IMR-90 (cell line): ENCODE data around the gene PSENEN. TPM values are rescaled to one million over a fixed set of nuclear protein-coding genes. Genes with fewer than 3 reads are reported as not detected.

ENCODE experiments used
- ATAC-seq: fragments of 200-7000 bp; cut with Tn5 transposase; 2 replicates; pipeline ENCODE4 v1.9.1; 2020; ENCODE audit warnings: low read depth, mild to moderate bottlenecking, moderate library complexity
- BruUV-seq: library from RNA; stranded (reverse); fragments of 400-500 nt; replicated peaks from 2 replicates; lab custom pipeline; 2021; lab: Mats Ljungman, UMichigan
- CTCF ChIA-PET: fragments of 300-600 bp; formaldehyde crosslinking; extraction: SDS; loops from one replicate; lab custom pipeline; 2021; ENCODE audit warnings: antibody characterized with exemption; lab: Yijun Ruan, JAX
- POLR2A ChIA-PET: fragments of 300-600 bp; sonication (Branson Sonifier 250); formaldehyde crosslinking; loops from one replicate; lab custom pipeline; 2022; ENCODE audit warnings: antibody characterized with exemption; ENCODE audit not compliant: unreplicated experiment; lab: Charles Lee
- DNase-seq: peaks from one replicate; pipeline ENCODE4 v3.0.0; 2013
- H2AFZ ChIP-seq: replicated peaks from 2 replicates; pipeline ENCODE3; 2013; ENCODE audit warnings: low read length, mild to moderate bottlenecking; ENCODE audit not compliant: poor library complexity
- H2AK5ac ChIP-seq: 2 replicates; pipeline ENCODE4 v1.6.1; 2013; ENCODE audit warnings: low read depth, low read length, inconsistent platforms
- H2AK9ac ChIP-seq: replicated peaks from 2 replicates; pipeline ENCODE3; 2013; ENCODE audit warnings: mild to moderate bottlenecking, low read depth, low read length, moderate library complexity; ENCODE audit not compliant: poor library complexity
- H2BK120ac ChIP-seq: 2 replicates; pipeline ENCODE4 v1.6.1; 2013; ENCODE audit warnings: low read depth, low read length, inconsistent platforms
- H2BK15ac ChIP-seq: 3 replicates; pipeline ENCODE4 v1.6.1; 2013; ENCODE audit warnings: low read depth, low read length, inconsistent platforms
- H2BK20ac ChIP-seq: 2 replicates; pipeline ENCODE4 v1.6.1; 2013; ENCODE audit warnings: low read depth, mild to moderate bottlenecking, inconsistent platforms, low read length, moderate library complexity
- H2BK5ac ChIP-seq: 2 replicates; pipeline ENCODE4 v1.6.1; 2013; ENCODE audit warnings: mild to moderate bottlenecking, low read depth, low read length, inconsistent platforms; ENCODE audit not compliant: poor library complexity, severe bottlenecking
- H3K14ac ChIP-seq: replicated peaks from 2 replicates; pipeline ENCODE4 v1.6.1; 2013; ENCODE audit warnings: low read depth, low read length, inconsistent platforms
- H3K18ac ChIP-seq: 2 replicates; pipeline ENCODE4 v1.6.1; 2013; ENCODE audit warnings: low read depth, low read length, control low read depth
- H3K23ac ChIP-seq: 2 replicates; pipeline ENCODE4 v1.6.1; 2013; ENCODE audit warnings: low read depth, low read length, inconsistent platforms
- H3K27ac ChIP-seq: 2 replicates; pipeline ENCODE4 v1.5.1; 2013; ENCODE audit warnings: mild to moderate bottlenecking, control low read depth, low read length; ENCODE audit not compliant: insufficient read depth
- H3K27me3 ChIP-seq: 2 replicates; pipeline ENCODE4 v1.6.1; 2013; ENCODE audit warnings: low read length; ENCODE audit not compliant: control insufficient read depth, insufficient read depth
- H3K36me3 ChIP-seq: 2 replicates; pipeline ENCODE4 v1.6.1; 2013; ENCODE audit warnings: low read length, mixed read lengths; ENCODE audit not compliant: control insufficient read depth, insufficient read depth
- H3K4ac ChIP-seq: 2 replicates; pipeline ENCODE4 v1.6.1; 2013; ENCODE audit warnings: low read depth, low read length, inconsistent platforms
- H3K4me1 ChIP-seq: 2 replicates; pipeline ENCODE4 v1.6.1; 2013; ENCODE audit warnings: low read length, mixed read lengths; ENCODE audit not compliant: control insufficient read depth, insufficient read depth
- H3K4me2 ChIP-seq: 2 replicates; pipeline ENCODE4 v1.6.1; 2013; ENCODE audit warnings: low read depth, mild to moderate bottlenecking, control low read depth, low read length, moderate library complexity
- H3K4me3 ChIP-seq: 2 replicates; pipeline ENCODE4 v1.5.1; 2013; ENCODE audit warnings: low read depth, mild to moderate bottlenecking, control low read depth, low read length, moderate library complexity; ENCODE audit not compliant: insufficient read depth
- H3K56ac ChIP-seq: 2 replicates; pipeline ENCODE4 v1.6.1; 2013; ENCODE audit warnings: low read length, inconsistent platforms; ENCODE audit not compliant: insufficient read depth; ENCODE audit errors: extremely low read depth
- H3K79me1 ChIP-seq, 2 experiments: 2 replicates each; pipeline ENCODE4 v1.6.1; 2013; ENCODE audit warnings: low read length in 2 of 2, inconsistent platforms in 1 of 2, low read depth in 1 of 2
- H3K9ac ChIP-seq: 2 replicates; pipeline ENCODE4 v1.6.1; 2013; ENCODE audit warnings: low read depth, low read length, control low read depth
- H3K9me1 ChIP-seq: 2 replicates; pipeline ENCODE4 v1.6.1; 2013; ENCODE audit warnings: low read length, inconsistent platforms; ENCODE audit not compliant: insufficient read depth
- H3K9me3 ChIP-seq: 2 replicates; pipeline ENCODE4 v1.6.1; 2013; ENCODE audit warnings: low read length; ENCODE audit not compliant: control insufficient read depth, insufficient read depth
- H4K20me1 ChIP-seq: 2 replicates; pipeline ENCODE4 v1.6.1; 2013; ENCODE audit warnings: low read length, inconsistent platforms; ENCODE audit not compliant: insufficient read depth
- H4K5ac ChIP-seq: 2 replicates; pipeline ENCODE4 v1.6.1; 2013; ENCODE audit warnings: mild to moderate bottlenecking, low read depth, low read length, control low read depth
- H4K8ac ChIP-seq, 2 experiments: 2 replicates each; pipeline ENCODE4 v1.6.1; 2013; ENCODE audit warnings: low read depth in 2 of 2, low read length in 2 of 2, control low read depth in 1 of 2, inconsistent platforms in 1 of 2
- H4K91ac ChIP-seq: 2 replicates; pipeline ENCODE4 v1.6.1; 2013; ENCODE audit warnings: low read depth, low read length, inconsistent platforms; ENCODE audit not compliant: insufficient read depth
- BHLHE40 ChIP-seq: fragments of 150-350 bp; IDR thresholded peaks from 2 replicates; pipeline ENCODE4 v1.6.1; 2016; ENCODE audit warnings: mild to moderate bottlenecking, low read depth, low read length
- CEBPB ChIP-seq: IDR thresholded peaks from 2 replicates; pipeline ENCODE4 v1.6.1; 2012; ENCODE audit warnings: low read depth, low read length, improper control_type of control experiment
- CHD1 ChIP-seq: IDR thresholded peaks from 2 replicates; pipeline ENCODE4 v1.6.1; 2012; ENCODE audit warnings: low read depth, low read length, improper control_type of control experiment
- FOS ChIP-seq: fragments of 150-350 bp; IDR thresholded peaks from 2 replicates; pipeline ENCODE4 v1.6.1; 2016; ENCODE audit warnings: low read depth, low read length
- MAFK ChIP-seq: IDR thresholded peaks from 2 replicates; pipeline ENCODE4 v1.6.1; 2012; ENCODE audit warnings: low read depth, low read length, improper control_type of control experiment
- MAZ ChIP-seq: IDR thresholded peaks from 2 replicates; pipeline ENCODE4 v1.6.1; 2012; ENCODE audit warnings: low read depth, mild to moderate bottlenecking, low read length, improper control_type of control experiment, moderate library complexity, borderline replicate concordance
- MXI1 ChIP-seq: IDR thresholded peaks from 2 replicates; pipeline ENCODE4 v1.6.1; 2012; ENCODE audit warnings: low read depth, mild to moderate bottlenecking, low read length, moderate library complexity, borderline replicate concordance
- NFE2L2 ChIP-seq: fragments of 150-350 bp; IDR thresholded peaks from 2 replicates; pipeline ENCODE4 v1.6.1; 2016; ENCODE audit warnings: low read depth, mild to moderate bottlenecking, low read length
- POLR2A ChIP-seq: IDR thresholded peaks from 2 replicates; pipeline ENCODE4 v1.6.1; 2012; ENCODE audit warnings: mild to moderate bottlenecking, low read depth, low read length
- RAD21 ChIP-seq: IDR thresholded peaks from 2 replicates; pipeline ENCODE4 v1.6.1; 2012; ENCODE audit warnings: low read length, improper control_type of control experiment
- RCOR1 ChIP-seq: IDR thresholded peaks from 2 replicates; pipeline ENCODE4 v1.6.1; 2012; ENCODE audit warnings: mild to moderate bottlenecking, low read length, improper control_type of control experiment; ENCODE audit not compliant: insufficient replicate concordance
- RFX5 ChIP-seq: IDR thresholded peaks from 2 replicates; pipeline ENCODE4 v1.8.0; 2012; ENCODE audit warnings: low read depth, mild to moderate bottlenecking, low read length, moderate library complexity
- SMC3 ChIP-seq: fragments of 150-350 bp; IDR thresholded peaks from 2 replicates; pipeline ENCODE4 v1.6.1; 2016; ENCODE audit warnings: low read depth, mild to moderate bottlenecking, antibody characterized with exemption, low read length, moderate library complexity
- WGBS, 2 experiments: methylation state at CpG; one replicate each; pipeline versions ENCODE4 v1.1.5 to v1.1.7; 2013; ENCODE audit warnings: missing lambda C conversion rate in 2 of 2; ENCODE audit not compliant: insufficient read length in 1 of 2; ENCODE audit errors: extremely low coverage in 2 of 2; 5-methylcytosine and 5-hydroxymethylcytosine counted together
- dilution Hi-C: fragments of 300-500 bp; cut with HindIII; formaldehyde crosslinking; loops from one replicate; pipeline ENCODE4 v1.14.3; 2018; ENCODE audit warnings: low sequenced_read_pairs; ENCODE audit not compliant: unreplicated experiment
- in situ Hi-C: fragments of 300-500 bp; cut with MboI; formaldehyde crosslinking; loops from 3 replicates; pipeline ENCODE4 v1.14.3; 2019; ENCODE audit warnings: low sequenced_read_pairs, inconsistent platforms, mixed read lengths
- intact Hi-C: fragments of 100-400 bp; cut with micrococcal nuclease; formaldehyde crosslinking; loops from 2 replicates; pipeline ENCODE4 v1.10.0; 2022
- polyA plus RNA-seq, 3 experiments: library from polyadenylated mRNA; depleted of rRNA; stranded (reverse); fragments of >200 nt; gene quantifications; 2 replicates each; pipeline ENCODE4 v1.2.3, GENCODE V29; 2012; ENCODE audit warnings: low replicate concordance in 1 of 3
- total RNA-seq: library from RNA; depleted of rRNA; stranded (reverse); fragments of >200 nt; gene quantifications from 2 replicates; pipeline ENCODE4 v1.2.3, GENCODE V29; 2012
- TF ChIP-seq, protein P1 (sequence below): fragments of 150-350 bp; IDR thresholded peaks from 2 replicates; pipeline ENCODE4 v1.6.1; 2017; ENCODE audit warnings: mild to moderate bottlenecking, antibody characterized with exemption, low read length, low read depth
- TF ChIP-seq, protein P2 (sequence below): fragments of 150-350 bp; IDR thresholded peaks from 2 replicates; pipeline ENCODE4 v1.6.1; 2016; ENCODE audit warnings: low read depth, mild to moderate bottlenecking, low read length, moderate library complexity, borderline replicate concordance
- TF ChIP-seq, protein P3 (sequence below): conservative IDR thresholded peaks from 2 replicates; pipeline ENCODE4 v1.5.1; 2012; ENCODE audit warnings: mild to moderate bottlenecking, low read depth, low read length, improper control_type of control experiment

Gene PSENEN
- total and polyA plus RNA-seq, 2 of the 4 experiments (the other 2 are of a cell fraction): 9.0 to 47.0 TPM

DNA sequence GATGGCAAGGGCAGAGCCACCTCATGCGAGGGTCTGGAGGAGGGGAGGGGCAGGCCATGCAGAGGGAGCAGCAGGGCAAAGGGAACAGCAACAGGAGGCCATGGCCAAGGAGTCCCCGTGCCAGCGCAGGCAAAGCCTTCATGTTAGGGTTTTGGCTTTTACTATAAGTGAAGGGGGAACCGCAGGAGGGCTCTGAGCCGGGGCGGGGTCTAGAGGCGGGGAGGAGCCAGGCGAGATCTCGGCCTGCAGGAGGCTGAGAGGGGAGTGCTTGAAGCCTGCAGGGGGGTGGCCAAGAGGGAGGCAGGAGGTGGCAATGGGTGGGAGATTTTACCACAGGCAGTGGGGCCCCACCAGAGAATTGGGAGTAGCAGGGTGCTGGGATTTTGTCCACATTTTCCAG is 36.2 kb downstream of the PSENEN start:
- no peak overlapping the region for H2AFZ ChIP-seq

More for the DNA sequence above, 36.2 kb downstream of the PSENEN start:
- Histone ChIP-seq H3K9me1 (0 out of 2 replicates have a peak, but pooled peaks cover 2% of the 10 kb centered on the region), H3K27me3 (no peaks in the 10 kb centered on the region), H3K79me1 (peaks cover 3 to 8% of the 10 kb centered on the region in 2 experiments), H3K27ac (no peak overlapping the region), H3K18ac (no peak overlapping the region), H3K9me3 (no peaks in the 10 kb centered on the region), H2BK5ac (no peak overlapping the region), H3K23ac (no peak overlapping the region), H4K91ac (no peak overlapping the region), H2AK9ac (no peak overlapping the region), H3K14ac (no peak overlapping the region), H3K4me1 (0 out of 2 replicates have a peak, but pooled peaks cover under 1% of the 10 kb centered on the region), H4K20me1 (no peaks in the 10 kb centered on the region), H2BK20ac (no peak overlapping the region), H2BK15ac (no peak overlapping the region), H3K4ac (no peak overlapping the region), H3K36me3 (peaks cover 16% of the 10 kb centered on the region), H2AK5ac (no peak overlapping the region), H4K5ac (no peak overlapping the region), H3K4me2 (no peak overlapping the region), H3K9ac (no peak overlapping the region), H4K8ac (no peak overlapping the region), H3K56ac (no peak overlapping the region), H2BK120ac (no peak overlapping the region), H3K4me3 (no peak overlapping the region)
- WGBS, 2 experiments: 86% methylated on average over 1 of the region's 9 CpGs; no CpG with 5 or more reads in 1 of the 2 experiments
- no peak for DNase-seq
- dilution Hi-C loops: no loop called here
- in situ Hi-C loops: no loop called here
- no peak for TF ChIP-seq MAFK
- no peak for TF ChIP-seq SMC3
- TF ChIP-seq FOS: no peak
- no peak for TF ChIP-seq MAZ
- TF ChIP-seq CHD1: no peak
- TF ChIP-seq, protein P1, sequence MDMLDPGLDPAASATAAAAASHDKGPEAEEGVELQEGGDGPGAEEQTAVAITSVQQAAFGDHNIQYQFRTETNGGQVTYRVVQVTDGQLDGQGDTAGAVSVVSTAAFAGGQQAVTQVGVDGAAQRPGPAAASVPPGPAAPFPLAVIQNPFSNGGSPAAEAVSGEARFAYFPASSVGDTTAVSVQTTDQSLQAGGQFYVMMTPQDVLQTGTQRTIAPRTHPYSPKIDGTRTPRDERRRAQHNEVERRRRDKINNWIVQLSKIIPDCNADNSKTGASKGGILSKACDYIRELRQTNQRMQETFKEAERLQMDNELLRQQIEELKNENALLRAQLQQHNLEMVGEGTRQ: no peak
- no peak for TF ChIP-seq POLR2A
- TF ChIP-seq, protein P2, sequence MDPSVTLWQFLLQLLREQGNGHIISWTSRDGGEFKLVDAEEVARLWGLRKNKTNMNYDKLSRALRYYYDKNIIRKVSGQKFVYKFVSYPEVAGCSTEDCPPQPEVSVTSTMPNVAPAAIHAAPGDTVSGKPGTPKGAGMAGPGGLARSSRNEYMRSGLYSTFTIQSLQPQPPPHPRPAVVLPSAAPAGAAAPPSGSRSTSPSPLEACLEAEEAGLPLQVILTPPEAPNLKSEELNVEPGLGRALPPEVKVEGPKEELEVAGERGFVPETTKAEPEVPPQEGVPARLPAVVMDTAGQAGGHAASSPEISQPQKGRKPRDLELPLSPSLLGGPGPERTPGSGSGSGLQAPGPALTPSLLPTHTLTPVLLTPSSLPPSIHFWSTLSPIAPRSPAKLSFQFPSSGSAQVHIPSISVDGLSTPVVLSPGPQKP: no peak
- no peak for TF ChIP-seq RAD21
- TF ChIP-seq CEBPB: no peak
- TF ChIP-seq, protein P3, sequence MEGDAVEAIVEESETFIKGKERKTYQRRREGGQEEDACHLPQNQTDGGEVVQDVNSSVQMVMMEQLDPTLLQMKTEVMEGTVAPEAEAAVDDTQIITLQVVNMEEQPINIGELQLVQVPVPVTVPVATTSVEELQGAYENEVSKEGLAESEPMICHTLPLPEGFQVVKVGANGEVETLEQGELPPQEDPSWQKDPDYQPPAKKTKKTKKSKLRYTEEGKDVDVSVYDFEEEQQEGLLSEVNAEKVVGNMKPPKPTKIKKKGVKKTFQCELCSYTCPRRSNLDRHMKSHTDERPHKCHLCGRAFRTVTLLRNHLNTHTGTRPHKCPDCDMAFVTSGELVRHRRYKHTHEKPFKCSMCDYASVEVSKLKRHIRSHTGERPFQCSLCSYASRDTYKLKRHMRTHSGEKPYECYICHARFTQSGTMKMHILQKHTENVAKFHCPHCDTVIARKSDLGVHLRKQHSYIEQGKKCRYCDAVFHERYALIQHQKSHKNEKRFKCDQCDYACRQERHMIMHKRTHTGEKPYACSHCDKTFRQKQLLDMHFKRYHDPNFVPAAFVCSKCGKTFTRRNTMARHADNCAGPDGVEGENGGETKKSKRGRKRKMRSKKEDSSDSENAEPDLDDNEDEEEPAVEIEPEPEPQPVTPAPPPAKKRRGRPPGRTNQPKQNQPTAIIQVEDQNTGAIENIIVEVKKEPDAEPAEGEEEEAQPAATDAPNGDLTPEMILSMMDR: no peak
- no peak for TF ChIP-seq NFE2L2
- TF ChIP-seq RCOR1: no peak
- TF ChIP-seq BHLHE40: no peak
- TF ChIP-seq MXI1: no peak
- no peak for TF ChIP-seq RFX5
- no peak for ATAC-seq
- BruUV-seq: no TSS peak
- intact Hi-C loops: no loop called here
- CTCF ChIA-PET: no interaction called here
- POLR2A ChIA-PET: no interaction called here
